IPS-18a (cell line): ENCODE data around the gene MRGPRG.
A peak's percentile ranks its signal among the peaks of the same experiment; 100 is the strongest.

Experiments used
- H3K27ac ChIP-seq: one replicate; pipeline ENCODE4 v1.5.1; 2013; ENCODE audit warnings: low read length
- H3K27me3 ChIP-seq: one replicate; pipeline ENCODE4 v1.6.1; 2013; ENCODE audit warnings: mild to moderate bottlenecking, low read length; ENCODE audit not compliant: control insufficient read depth, insufficient read depth
- H3K36me3 ChIP-seq: one replicate; pipeline ENCODE4 v1.6.1; 2013; ENCODE audit warnings: low read depth, low read length; ENCODE audit not compliant: control insufficient read depth
- H3K4me1 ChIP-seq: one replicate; pipeline ENCODE4 v1.6.1; 2013; ENCODE audit warnings: low read depth, low read length; ENCODE audit not compliant: control insufficient read depth
- H3K4me3 ChIP-seq: one replicate; pipeline ENCODE4 v1.5.1; 2013; ENCODE audit warnings: low read length
- H3K9ac ChIP-seq: one replicate; pipeline ENCODE4 v1.6.1; 2013; ENCODE audit warnings: mild to moderate bottlenecking, low read length, moderate library complexity
- H3K9me3 ChIP-seq: one replicate; pipeline ENCODE4 v1.6.1; 2013; ENCODE audit warnings: low read depth, low read length; ENCODE audit not compliant: control insufficient read depth

Gene MRGPRG

GRCh38 chr11:3195251-3196160 is 23.1 kb downstream of the MRGPRG start:
- Histone ChIP-seq H3K36me3 (no peaks in the 10 kb centered on the region), H3K4me3 (no peak overlapping the region), H3K9me3 (no peaks in the 10 kb centered on the region), H3K27me3 (no peaks in the 10 kb centered on the region), H3K4me1 (peaks cover 5% of the 10 kb centered on the region), H3K27ac (no peak overlapping the region), H3K9ac (no peak overlapping the region)

GRCh38 chr11:3194016-3194816 is 24.4 kb downstream of the MRGPRG start:
- H3K27me3 ChIP-seq: no peaks in the 10 kb centered on the region
- H3K9me3 ChIP-seq: no peaks in the 10 kb centered on the region
- no peak overlapping the region for H3K9ac ChIP-seq
- no peak overlapping the region for H3K27ac ChIP-seq
- H3K4me3 ChIP-seq: no peak overlapping the region
- H3K36me3 ChIP-seq: no peaks in the 10 kb centered on the region
- peaks cover 13% of the 10 kb centered on the region for H3K4me1 ChIP-seq

GRCh38 chr11:3193373-3194015 is 25.1 kb downstream of the MRGPRG start:
- no peaks in the 10 kb centered on the region for H3K9me3 ChIP-seq
- no peak overlapping the region for H3K4me3 ChIP-seq
- no peaks in the 10 kb centered on the region for H3K36me3 ChIP-seq
- H3K27ac ChIP-seq: no peak overlapping the region
- no peaks in the 10 kb centered on the region for H3K27me3 ChIP-seq
- H3K4me1 ChIP-seq: peaks cover 18% of the 10 kb centered on the region
- H3K9ac ChIP-seq: no peak overlapping the region

- Histone ChIP-seq H3K9ac (no peak overlapping the region), H3K36me3 (no peaks in the 10 kb centered on the region), H3K4me1 (peaks cover 20% of the 10 kb centered on the region), H3K9me3 (no peaks in the 10 kb centered on the region), H3K27me3 (no peaks in the 10 kb centered on the region), H3K27ac (no peak overlapping the region), H3K4me3 (no peak overlapping the region)
Measured at GRCh38 chr11:3192511-3193372, 25.9 kb downstream of the MRGPRG start.

- H3K9ac ChIP-seq: no peak overlapping the region
- no peak overlapping the region for H3K4me3 ChIP-seq
Measured at GRCh38 chr11:3191586-3192324, 26.9 kb downstream of the MRGPRG start.

GRCh38 chr11:3190600-3190999 is 28.0 kb downstream of the MRGPRG start:
- peaks cover 20% of the 10 kb centered on the region for H3K4me1 ChIP-seq
- H3K27ac ChIP-seq: no peak overlapping the region
- H3K9ac ChIP-seq: no peak overlapping the region
- H3K27me3 ChIP-seq: no peaks in the 10 kb centered on the region
- no peaks in the 10 kb centered on the region for H3K36me3 ChIP-seq
- H3K4me3 ChIP-seq: no peak overlapping the region
- H3K9me3 ChIP-seq: no peaks in the 10 kb centered on the region

More at GRCh38 chr11:3191586-3192324, 26.9 kb downstream of the MRGPRG start:
- Histone ChIP-seq H3K9me3 (no peaks in the 10 kb centered on the region), H3K4me1 (peaks cover 20% of the 10 kb centered on the region), H3K36me3 (no peaks in the 10 kb centered on the region), H3K27ac (no peak overlapping the region), H3K27me3 (no peaks in the 10 kb centered on the region)

- Histone ChIP-seq H3K9me3 (no peaks in the 10 kb centered on the region), H3K27ac (no peak overlapping the region), H3K4me1 (peaks cover 20% of the 10 kb centered on the region), H3K36me3 (no peaks in the 10 kb centered on the region), H3K9ac (no peak overlapping the region), H3K27me3 (no peaks in the 10 kb centered on the region), H3K4me3 (peak overlapping the region; percentile 47)
Measured at GRCh38 chr11:3189886-3190583, 28.6 kb downstream of the MRGPRG start.

- no peaks in the 10 kb centered on the region for H3K9me3 ChIP-seq
- H3K36me3 ChIP-seq: no peaks in the 10 kb centered on the region
- peak overlapping the region; percentile 5 for H3K9ac ChIP-seq
- no peaks in the 10 kb centered on the region for H3K27me3 ChIP-seq
- H3K4me1 ChIP-seq: peaks cover 20% of the 10 kb centered on the region
- peak overlapping the region; percentile 47 for H3K4me3 ChIP-seq
- no peak overlapping the region for H3K27ac ChIP-seq
Measured at GRCh38 chr11:3189196-3189843, 29.3 kb downstream of the MRGPRG start.

- no peaks in the 10 kb centered on the region for H3K9me3 ChIP-seq
- no peak overlapping the region for H3K27ac ChIP-seq
- no peaks in the 10 kb centered on the region for H3K36me3 ChIP-seq
- no peaks in the 10 kb centered on the region for H3K27me3 ChIP-seq
- peak overlapping the region; percentile 47 for H3K4me3 ChIP-seq
- no peak overlapping the region for H3K9ac ChIP-seq
- peaks cover 20% of the 10 kb centered on the region for H3K4me1 ChIP-seq
Measured at GRCh38 chr11:3188496-3189195, 30.0 kb downstream of the MRGPRG start.
